Measurements from ENCODE around the gene ADIPOR2.

The ADIPOR2 gene

DNA sequence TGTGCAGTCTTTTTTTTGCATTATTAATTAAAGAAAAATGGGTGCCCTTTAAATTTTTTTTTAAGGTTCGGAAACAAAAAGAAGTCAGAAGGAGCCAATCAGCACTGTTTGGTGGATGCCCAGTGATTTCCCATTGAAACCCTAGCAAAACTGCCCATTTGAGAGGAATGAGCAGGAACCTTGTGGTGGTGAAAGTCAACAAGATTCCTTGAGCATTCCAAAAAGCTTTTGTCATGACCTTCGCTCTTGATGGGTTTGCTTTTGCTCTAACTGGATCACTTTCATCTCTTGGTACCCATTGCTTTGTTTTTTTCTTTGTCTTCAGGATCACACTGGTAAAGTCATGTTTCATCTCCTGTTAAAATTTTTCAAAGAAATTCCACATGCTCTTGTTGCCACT lies 54.1 kb downstream of the ADIPOR2 start:
- H3K9ac ChIP-seq (ENCODE audit: low read depth in 1 of 2, low read length in 2 of 2) = no peak overlapping the region
- H3K36me3 ChIP-seq (ENCODE audit: control insufficient read depth in 1 of 2, insufficient read depth in 2 of 2, low read length in 2 of 2) = no peaks in the 10 kb centered on the region
- no peak overlapping the region for H3K27ac ChIP-seq (ENCODE audit: low read depth, low read length)
- no peaks in the 10 kb centered on the region for H3K27me3 ChIP-seq (ENCODE audit: control insufficient read depth in 1 of 2, insufficient read depth in 2 of 2, low read length in 2 of 2)
- peaks cover 0 to 18% of the 10 kb centered on the region in 2 donors for H3K4me1 ChIP-seq (ENCODE audit: control insufficient read depth in 1 of 2, insufficient read depth in 2 of 2, low read length in 2 of 2)
- peaks cover 6 to 9% of the 10 kb centered on the region in 2 donors for H3K9me3 ChIP-seq (ENCODE audit: control insufficient read depth in 1 of 2, low read length in 2 of 2)
- H3K4me3 ChIP-seq (ENCODE audit: low read depth in 1 of 2, low read length in 2 of 2) = no peak overlapping the region

GRCh38 chr12:1747609-1748008 lies 56.7 kb downstream of the ADIPOR2 start:
- H3K27me3 ChIP-seq (ENCODE audit: control insufficient read depth in 1 of 2, insufficient read depth in 2 of 2, low read length in 2 of 2) = no peaks in the 10 kb centered on the region
- H3K36me3 ChIP-seq (ENCODE audit: control insufficient read depth in 1 of 2, insufficient read depth in 2 of 2, low read length in 2 of 2) = no peaks in the 10 kb centered on the region
- no peak overlapping the region for H3K27ac ChIP-seq (ENCODE audit: low read depth, low read length)
- H3K4me3 ChIP-seq (ENCODE audit: low read depth in 1 of 2, low read length in 2 of 2) = no peak overlapping the region
- peaks cover 6 to 9% of the 10 kb centered on the region in 2 donors for H3K9me3 ChIP-seq (ENCODE audit: control insufficient read depth in 1 of 2, low read length in 2 of 2)
- H3K4me1 ChIP-seq (ENCODE audit: control insufficient read depth in 1 of 2, insufficient read depth in 2 of 2, low read length in 2 of 2) = peaks cover 0 to 4% of the 10 kb centered on the region in 2 donors
- no peak overlapping the region for H3K9ac ChIP-seq (ENCODE audit: low read depth in 1 of 2, low read length in 2 of 2)

- no peak overlapping the region for H3K4me3 ChIP-seq (ENCODE audit: low read depth in 1 of 2, low read length in 2 of 2)
- H3K4me1 ChIP-seq (ENCODE audit: control insufficient read depth in 1 of 2, insufficient read depth in 2 of 2, low read length in 2 of 2) = peaks cover 0 to 11% of the 10 kb centered on the region in 2 donors
- H3K27ac ChIP-seq (ENCODE audit: low read depth, low read length) = no peak overlapping the region
- peaks cover 6 to 9% of the 10 kb centered on the region in 2 donors for H3K9me3 ChIP-seq (ENCODE audit: control insufficient read depth in 1 of 2, low read length in 2 of 2)
- H3K36me3 ChIP-seq (ENCODE audit: control insufficient read depth in 1 of 2, insufficient read depth in 2 of 2, low read length in 2 of 2) = no peaks in the 10 kb centered on the region
- no peaks in the 10 kb centered on the region for H3K27me3 ChIP-seq (ENCODE audit: control insufficient read depth in 1 of 2, insufficient read depth in 2 of 2, low read length in 2 of 2)
- H3K9ac ChIP-seq (ENCODE audit: low read depth in 1 of 2, low read length in 2 of 2) = no peak overlapping the region
Observed at GRCh38 chr12:1749019-1749418, 58.1 kb downstream of the ADIPOR2 start.

- Histone ChIP-seq H3K4me1 (ENCODE audit: control insufficient read depth in 1 of 2, insufficient read depth in 2 of 2, low read length in 2 of 2) (peaks cover 0 to 12% of the 10 kb centered on the region in 2 donors), H3K27ac (ENCODE audit: low read depth, low read length) (no peak overlapping the region), H3K9me3 (ENCODE audit: control insufficient read depth in 1 of 2, low read length in 2 of 2) (peaks cover 6 to 9% of the 10 kb centered on the region in 2 donors), H3K9ac (ENCODE audit: low read depth in 1 of 2, low read length in 2 of 2) (no peak overlapping the region), H3K27me3 (ENCODE audit: control insufficient read depth in 1 of 2, insufficient read depth in 2 of 2, low read length in 2 of 2) (no peaks in the 10 kb centered on the region), H3K4me3 (ENCODE audit: low read depth in 1 of 2, low read length in 2 of 2) (no peak overlapping the region), H3K36me3 (ENCODE audit: control insufficient read depth in 1 of 2, insufficient read depth in 2 of 2, low read length in 2 of 2) (peaks cover 1 to 10% of the 10 kb centered on the region in 2 donors)
Observed at GRCh38 chr12:1750300-1750699, 59.4 kb downstream of the ADIPOR2 start.

GRCh38 chr12:1758376-1758775 lies 67.5 kb downstream of the ADIPOR2 start:
- no peak overlapping the region for H3K9ac ChIP-seq (ENCODE audit: low read depth in 1 of 2, low read length in 2 of 2)
- no peaks in the 10 kb centered on the region for H3K27me3 ChIP-seq (ENCODE audit: control insufficient read depth in 1 of 2, insufficient read depth in 2 of 2, low read length in 2 of 2)
- H3K27ac ChIP-seq (ENCODE audit: low read depth, low read length) = no peak overlapping the region
- H3K36me3 ChIP-seq (ENCODE audit: control insufficient read depth in 1 of 2, insufficient read depth in 2 of 2, low read length in 2 of 2) = peaks cover 12 to 29% of the 10 kb centered on the region in 2 donors
- H3K4me3 ChIP-seq (ENCODE audit: low read depth in 1 of 2, low read length in 2 of 2) = no peak overlapping the region
- H3K9me3 ChIP-seq (ENCODE audit: control insufficient read depth in 1 of 2, low read length in 2 of 2) = no peaks in the 10 kb centered on the region
- peaks cover 0 to 4% of the 10 kb centered on the region in 2 donors for H3K4me1 ChIP-seq (ENCODE audit: control insufficient read depth in 1 of 2, insufficient read depth in 2 of 2, low read length in 2 of 2)

- H3K9me3 ChIP-seq (ENCODE audit: control insufficient read depth in 1 of 2, low read length in 2 of 2) = no peaks in the 10 kb centered on the region
- H3K4me1 ChIP-seq (ENCODE audit: control insufficient read depth in 1 of 2, insufficient read depth in 2 of 2, low read length in 2 of 2) = peaks cover 0 to 4% of the 10 kb centered on the region in 2 donors
- no peak overlapping the region for H3K9ac ChIP-seq (ENCODE audit: low read depth in 1 of 2, low read length in 2 of 2)
- H3K27ac ChIP-seq (ENCODE audit: low read depth, low read length) = no peak overlapping the region
- no peaks in the 10 kb centered on the region for H3K27me3 ChIP-seq (ENCODE audit: control insufficient read depth in 1 of 2, insufficient read depth in 2 of 2, low read length in 2 of 2)
- H3K36me3 ChIP-seq (ENCODE audit: control insufficient read depth in 1 of 2, insufficient read depth in 2 of 2, low read length in 2 of 2) = peaks cover 12 to 29% of the 10 kb centered on the region in 2 donors
- no peak overlapping the region for H3K4me3 ChIP-seq (ENCODE audit: low read depth in 1 of 2, low read length in 2 of 2)
Observed at GRCh38 chr12:1758887-1759286, 68.0 kb downstream of the ADIPOR2 start.

GRCh38 chr12:1760566-1761382 lies 69.9 kb downstream of the ADIPOR2 start:
- Histone ChIP-seq H3K27ac (ENCODE audit: low read depth, low read length) (no peak overlapping the region), H3K4me1 (ENCODE audit: control insufficient read depth in 1 of 2, insufficient read depth in 2 of 2, low read length in 2 of 2) (no peaks in the 10 kb centered on the region)

DNA sequence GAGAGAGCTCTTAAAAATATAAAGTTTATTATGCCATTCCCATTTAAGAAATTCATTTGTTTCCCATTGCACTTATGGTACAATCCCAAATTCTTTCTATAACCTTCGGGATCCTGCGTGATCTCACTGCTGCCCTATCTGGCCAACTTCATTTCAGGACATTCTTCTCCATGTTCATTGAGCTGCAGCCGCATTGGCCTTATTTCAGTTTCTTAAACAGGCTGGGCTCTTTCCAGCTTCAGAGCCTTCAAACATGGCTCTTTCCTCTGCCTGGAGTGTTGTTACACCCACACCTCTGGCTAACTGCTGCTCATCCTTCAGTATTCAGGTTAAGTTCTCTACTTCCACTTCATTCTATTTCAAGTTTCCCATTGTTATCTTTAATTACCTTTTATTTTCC lies 71.0 kb downstream of the ADIPOR2 start:
- Histone ChIP-seq H3K4me3 (ENCODE audit: low read depth in 1 of 2, low read length in 2 of 2) (no peak overlapping the region), H3K36me3 (ENCODE audit: control insufficient read depth in 1 of 2, insufficient read depth in 2 of 2, low read length in 2 of 2) (peaks cover 6 to 14% of the 10 kb centered on the region in 2 donors), H3K27me3 (ENCODE audit: control insufficient read depth in 1 of 2, insufficient read depth in 2 of 2, low read length in 2 of 2) (no peaks in the 10 kb centered on the region), H3K9me3 (ENCODE audit: control insufficient read depth in 1 of 2, low read length in 2 of 2) (no peaks in the 10 kb centered on the region), H3K4me1 (ENCODE audit: control insufficient read depth in 1 of 2, insufficient read depth in 2 of 2, low read length in 2 of 2) (no peaks in the 10 kb centered on the region), H3K27ac (ENCODE audit: low read depth, low read length) (no peak overlapping the region), H3K9ac (ENCODE audit: low read depth in 1 of 2, low read length in 2 of 2) (no peak overlapping the region)

More at GRCh38 chr12:1760566-1761382, 69.9 kb downstream of the ADIPOR2 start:
- H3K9ac ChIP-seq (ENCODE audit: low read depth in 1 of 2, low read length in 2 of 2) = no peak overlapping the region
- no peak overlapping the region for H3K4me3 ChIP-seq (ENCODE audit: low read depth in 1 of 2, low read length in 2 of 2)
- H3K27me3 ChIP-seq (ENCODE audit: control insufficient read depth in 1 of 2, insufficient read depth in 2 of 2, low read length in 2 of 2) = no peaks in the 10 kb centered on the region
- no peaks in the 10 kb centered on the region for H3K9me3 ChIP-seq (ENCODE audit: control insufficient read depth in 1 of 2, low read length in 2 of 2)
- H3K36me3 ChIP-seq (ENCODE audit: control insufficient read depth in 1 of 2, insufficient read depth in 2 of 2, low read length in 2 of 2) = peaks cover 9 to 17% of the 10 kb centered on the region in 2 donors

- Histone ChIP-seq H3K36me3 (ENCODE audit: control insufficient read depth in 1 of 2, insufficient read depth in 2 of 2, low read length in 2 of 2) (peaks cover 0 to 4% of the 10 kb centered on the region in 2 donors), H3K27me3 (ENCODE audit: control insufficient read depth in 1 of 2, insufficient read depth in 2 of 2, low read length in 2 of 2) (no peaks in the 10 kb centered on the region), H3K27ac (ENCODE audit: low read depth, low read length) (no peak overlapping the region), H3K4me1 (ENCODE audit: control insufficient read depth in 1 of 2, insufficient read depth in 2 of 2, low read length in 2 of 2) (peaks cover 0 to 6% of the 10 kb centered on the region in 2 donors), H3K9me3 (ENCODE audit: control insufficient read depth in 1 of 2, low read length in 2 of 2) (no peaks in the 10 kb centered on the region), H3K4me3 (ENCODE audit: low read depth in 1 of 2, low read length in 2 of 2) (no peak overlapping the region), H3K9ac (ENCODE audit: low read depth in 1 of 2, low read length in 2 of 2) (no peak overlapping the region)
Observed at GRCh38 chr12:1763153-1763552, 72.3 kb downstream of the ADIPOR2 start.

GRCh38 chr12:1766110-1766509 lies 75.2 kb downstream of the ADIPOR2 start:
- Histone ChIP-seq H3K4me3 (ENCODE audit: low read depth in 1 of 2, low read length in 2 of 2) (no peak overlapping the region), H3K27me3 (ENCODE audit: control insufficient read depth in 1 of 2, insufficient read depth in 2 of 2, low read length in 2 of 2) (no peaks in the 10 kb centered on the region), H3K9ac (ENCODE audit: low read depth in 1 of 2, low read length in 2 of 2) (no peak overlapping the region), H3K36me3 (ENCODE audit: control insufficient read depth in 1 of 2, insufficient read depth in 2 of 2, low read length in 2 of 2) (peaks cover 0 to 3% of the 10 kb centered on the region in 2 donors), H3K9me3 (ENCODE audit: control insufficient read depth in 1 of 2, low read length in 2 of 2) (no peaks in the 10 kb centered on the region), H3K4me1 (ENCODE audit: control insufficient read depth in 1 of 2, insufficient read depth in 2 of 2, low read length in 2 of 2) (peaks cover 0 to 6% of the 10 kb centered on the region in 2 donors), H3K27ac (ENCODE audit: low read depth, low read length) (no peak overlapping the region)

All from duodenal mucosa (tissue), 2 donors.